A549 (cell line): ENCODE measurements around the gene FAT1. TPM values are rescaled to one million over a fixed set of nuclear protein-coding genes. Genes with fewer than 3 reads are reported as not detected.

Experiments
- ATAC-seq, 2 experiments: fragments of 200-7000 bp in 1 of 2; fragments of >200 bp in 1 of 2; cut with Nextera tagmentation in 1 of 2; cut with Tn5 transposase in 1 of 2; 3 replicates each; pipeline versions ENCODE4 v1.8.0 to v1.9.1; 2018 to 2020; ENCODE audit warnings: mild to moderate bottlenecking in 1 of 2, moderate library complexity in 1 of 2
- CTCF ChIA-PET: fragments of 300-600 bp; sonication (Branson Sonifier 250); formaldehyde crosslinking; extraction: SDS; loops from one replicate; lab custom pipeline; 2021; ENCODE audit warnings: antibody characterized with exemption, inconsistent platforms; lab: Yijun Ruan, JAX
- POLR2A ChIA-PET: fragments of 350-600 bp; formaldehyde crosslinking; extraction: SDS; loops from one replicate; lab custom pipeline; 2021; ENCODE audit warnings: antibody characterized with exemption, inconsistent platforms; lab: Yijun Ruan, JAX
- DNase-seq, 2 experiments: peaks; one replicate each; pipeline versions ENCODE4 v3.0.0 to v3.0.0-alpha.2; 2011 to 2016; ENCODE audit warnings: low read depth in 1 of 2, low spot score in 1 of 2
- FAIRE-seq: peaks from 2 replicates; lab custom pipeline; 2011; peaks lifted over from hg19 to GRCh38; lab: Jason Lieb, UNC
- H3K27ac ChIP-seq, 2 experiments: fragments of >200 bp; sonication (Bioruptor Twin); formaldehyde crosslinking; 3 replicates each; pipeline ENCODE4 v1.5.1; 2016 to 2017
- H3K4me1 ChIP-seq: fragments of >200 bp; sonication (Bioruptor Twin); formaldehyde crosslinking; 3 replicates; pipeline ENCODE4 v1.6.1; 2016
- H3K4me2 ChIP-seq: fragments of >200 bp; sonication (Bioruptor Twin); formaldehyde crosslinking; 3 replicates; pipeline ENCODE4 v1.6.1; 2016
- H3K4me3 ChIP-seq: fragments of >200 bp; sonication (Bioruptor Twin); formaldehyde crosslinking; 3 replicates; pipeline ENCODE4 v1.5.1; 2016
- H3K9me3 ChIP-seq: fragments of >200 bp; sonication (Bioruptor Twin); formaldehyde crosslinking; 3 replicates; pipeline ENCODE4 v1.6.1; 2016
- BCL3 ChIP-seq: fragments of >200 bp; sonication (Bioruptor Twin); formaldehyde crosslinking; IDR thresholded peaks from 3 replicates; pipeline ENCODE4 v1.6.1; 2016
- BHLHE40 ChIP-seq: IDR thresholded peaks from 2 replicates; pipeline ENCODE4 v1.6.1; 2012; ENCODE audit warnings: low read depth, low read length, inconsistent platforms
- CBX2 ChIP-seq: fragments of 200-600 bp; sonication (generic); IDR thresholded peaks from 2 replicates; pipeline ENCODE4 v1.6.1; 2016; ENCODE audit warnings: low read depth, mild to moderate bottlenecking, borderline replicate concordance
- CBX8 ChIP-seq: fragments of 200-600 bp; sonication (generic); IDR thresholded peaks from 2 replicates; pipeline ENCODE4 v1.6.1; 2016
- CTCF ChIP-seq: fragments of >200 bp; sonication (Bioruptor Twin); formaldehyde crosslinking; IDR thresholded peaks from 3 replicates; pipeline ENCODE4 v1.5.1; 2016
- ELK1 ChIP-seq: fragments of 150-350 bp; IDR thresholded peaks from 2 replicates; pipeline ENCODE4 v1.6.1; 2014; ENCODE audit warnings: low read depth, mild to moderate bottlenecking, low read length
- ESRRA ChIP-seq: fragments of 150-350 bp; IDR thresholded peaks from 2 replicates; pipeline ENCODE4 v1.6.1; 2014; ENCODE audit warnings: mild to moderate bottlenecking, low read length, borderline replicate concordance
- FOSL2 ChIP-seq, 2 experiments: fragments of 450-650 bp in 1 of 2; fragments of >200 bp in 1 of 2; sonication (Bioruptor Twin) in 1 of 2; formaldehyde crosslinking; IDR thresholded peaks; 2 replicates each; pipeline versions ENCODE4 v1.5.0 to v1.6.1; 2016 to 2020; ENCODE audit warnings: mild to moderate bottlenecking in 1 of 2, moderate library complexity in 1 of 2
- FOXS1 ChIP-seq: fragments of 250-450 bp; sonication (Bioruptor Pico); IDR thresholded peaks from 2 replicates; pipeline ENCODE4 v1.5.0; 2020; ENCODE audit warnings: mild to moderate bottlenecking, moderate library complexity
- GATA3 ChIP-seq: IDR thresholded peaks from 2 replicates; pipeline ENCODE4 v1.6.1; 2012; ENCODE audit warnings: borderline replicate concordance
- HEYL ChIP-seq: fragments of 250-450 bp; sonication (Bioruptor Pico); IDR thresholded peaks from 2 replicates; pipeline ENCODE4 v1.8.0; 2021; ENCODE audit warnings: mild to moderate bottlenecking, moderate library complexity
- HOXB5 ChIP-seq: fragments of 250-450 bp; sonication (Bioruptor Pico); IDR thresholded peaks from 2 replicates; pipeline ENCODE4 v1.5.0; 2020; ENCODE audit warnings: mild to moderate bottlenecking, moderate library complexity
- JUNB ChIP-seq: fragments of >200 bp; sonication (Bioruptor Twin); formaldehyde crosslinking; IDR thresholded peaks from 2 replicates; pipeline ENCODE4 v1.6.1; 2016
- KDM5A ChIP-seq: fragments of 200-600 bp; sonication (generic); IDR thresholded peaks from 2 replicates; pipeline ENCODE4 v1.6.1; 2016; ENCODE audit warnings: antibody characterized with exemption, mild to moderate bottlenecking
- MAFK ChIP-seq: fragments of 450-650 bp; IDR thresholded peaks from 2 replicates; pipeline ENCODE4 v1.6.1; 2014; ENCODE audit not compliant: partially characterized antibody
- MYC ChIP-seq: IDR thresholded peaks from 2 replicates; pipeline ENCODE4 v1.6.1; 2012; ENCODE audit warnings: mild to moderate bottlenecking, inconsistent platforms, low read length, improper control_type of control experiment, borderline replicate concordance
- NPAS2 ChIP-seq: fragments of 250-450 bp; sonication (Bioruptor Pico); IDR thresholded peaks from 2 replicates; pipeline ENCODE4 v1.8.0; 2022; ENCODE audit warnings: mild to moderate bottlenecking, moderate library complexity, borderline replicate concordance
- NR3C1 ChIP-seq: fragments of >200 bp; sonication (Bioruptor Twin); formaldehyde crosslinking; IDR thresholded peaks from 3 replicates; pipeline ENCODE4 v1.6.1; 2017
- POLR2A ChIP-seq: IDR thresholded peaks from 2 replicates; pipeline ENCODE4 v1.6.1; 2012; ENCODE audit warnings: mild to moderate bottlenecking, low read length
- POLR2AphosphoS2 ChIP-seq: conservative IDR thresholded peaks from 2 replicates; pipeline ENCODE4 v1.6.1; 2012; ENCODE audit warnings: low read length, improper control_type of control experiment, inconsistent platforms
- RAD21 ChIP-seq, 2 experiments: fragments of >200 bp in 1 of 2; sonication (Bioruptor Twin) in 1 of 2; formaldehyde crosslinking in 1 of 2; IDR thresholded peaks in 1 of 2; conservative IDR thresholded peaks in 1 of 2; 2 replicates in 1 of 2; 3 replicates in 1 of 2; pipeline ENCODE4 v1.6.1; 2012 to 2018; ENCODE audit warnings: inconsistent platforms in 1 of 2
- SMC3 ChIP-seq: fragments of >200 bp; sonication (Bioruptor Twin); formaldehyde crosslinking; IDR thresholded peaks from 3 replicates; pipeline ENCODE4 v1.6.1; 2018; ENCODE audit warnings: inconsistent platforms
- TP53 ChIP-seq: fragments of 250-450 bp; sonication (Bioruptor Pico); IDR thresholded peaks from 2 replicates; pipeline ENCODE4 v1.5.0; 2021; ENCODE audit warnings: mild to moderate bottlenecking, moderate library complexity
- ZFP36 ChIP-seq: fragments of 450-650 bp; IDR thresholded peaks from 2 replicates; pipeline ENCODE4 v1.6.1; 2014; ENCODE audit warnings: borderline replicate concordance; ENCODE audit not compliant: partially characterized antibody
- ZSCAN20 ChIP-seq: fragments of 250-450 bp; sonication (Bioruptor Pico); IDR thresholded peaks from 2 replicates; pipeline ENCODE4 v1.8.0; 2022; ENCODE audit warnings: mild to moderate bottlenecking, moderate library complexity
- WGBS: methylation state at CpG from one replicate; pipeline ENCODE4 v1.1.6; 2017; ENCODE audit errors: missing lambda C conversion rate; 5-methylcytosine and 5-hydroxymethylcytosine counted together
- polyA plus RNA-seq, 4 experiments: library from polyadenylated mRNA; depleted of rRNA in 3 of 4; stranded (reverse); fragments of >200 nt; fragmentation: RNase III in 1 of 4; extraction: RNeasy Plus Mini Kit Qiagen cat#74134 plus additional on column Dnase treatment in 1 of 4; gene quantifications; 2 replicates in 3 of 4; 3 replicates in 1 of 4; pipeline ENCODE4 v1.2.3, GENCODE V29; 2011 to 2017

The FAT1 gene
- polyA plus RNA-seq, 2 of the 4 experiments (the other 2 are of a cell fraction), result 62.2 to 177 TPM

- ATAC-seq (no peak), FAIRE-seq (no peak), DNase-seq (no peak)
- H3K4me1 ChIP-seq, result no peaks in the 10 kb centered on the region
- no peak overlapping the region for H3K4me2 ChIP-seq
- H3K27ac ChIP-seq, result no peak overlapping the region
- WGBS, result 98% methylated on average over 8 of the region's 8 CpGs
- no peak overlapping the region for H3K4me3 ChIP-seq
- ChIA-PET POLR2A (no interaction called here), CTCF (interaction anchor here (0.6 to 1.0 kb wide), 4 partner anchors 14 to 786 kb away, joined by 3 read pairs; no protein-coding TSS in a partner anchor)
- TF ChIP-seq GATA3 (no peak), FOSL2 (IDR thresholded peaks at IDR 0.05) (no peak), FOSL2 (CRISPR knock-in tag; IDR thresholded peaks at IDR 0.05) (no peak), ELK1 (no peak), CBX8 (no peak), ZFP36 (no peak), MYC (no peak), KDM5A (no peak), HEYL (no peak), FOXS1 (CRISPR knock-in tag) (no peak), NPAS2 (no peak), MAFK (no peak)
- no peaks in the 10 kb centered on the region for H3K9me3 ChIP-seq
Measured at GRCh38 chr4:186592445-186592844, 131.2 kb downstream of the FAT1 start.

GRCh38 chr4:186591651-186592050 is 132.0 kb downstream of the FAT1 start:
- no peak for ATAC-seq
- no peak for DNase-seq
- Histone ChIP-seq H3K4me2 (no peak overlapping the region), H3K27ac (no peak overlapping the region), H3K9me3 (no peaks in the 10 kb centered on the region), H3K4me3 (no peak overlapping the region), H3K4me1 (no peaks in the 10 kb centered on the region)
- TF ChIP-seq ELK1, result no peak
- TF ChIP-seq NPAS2, result no peak
- no peak for TF ChIP-seq POLR2A
- no peak for TF ChIP-seq JUNB
- TF ChIP-seq FOSL2 (IDR thresholded peaks at IDR 0.05), result no peak
- no peak for TF ChIP-seq FOSL2 (CRISPR knock-in tag; IDR thresholded peaks at IDR 0.05)
- TF ChIP-seq CTCF, result no peak
- no peak for TF ChIP-seq FOXS1 (CRISPR knock-in tag)
- no peak for TF ChIP-seq SMC3
- TF ChIP-seq POLR2AphosphoS2, result no peak
- no peak for TF ChIP-seq TP53 (CRISPR knock-in tag)
- TF ChIP-seq CBX2, result no peak
- no peak for TF ChIP-seq KDM5A
- TF ChIP-seq MAFK, result no peak
- TF ChIP-seq ZSCAN20 (CRISPR knock-in tag), result no peak
- TF ChIP-seq BCL3, result no peak
- TF ChIP-seq RAD21 (conservative IDR thresholded peaks at IDR 0.05 in 1 of 2, IDR thresholded peaks at IDR 0.05 in 1 of 2), result no peak
- TF ChIP-seq BHLHE40, result no peak
- no peak for TF ChIP-seq NR3C1
- TF ChIP-seq ESRRA, result no peak
- no peak for TF ChIP-seq HOXB5 (CRISPR knock-in tag)
- POLR2A ChIA-PET, result no interaction called here
- WGBS, result 92% methylated on average over 6 of the region's 6 CpGs
- FAIRE-seq, result no peak
- CTCF ChIA-PET, result no interaction called here
